K562 (cell line): ENCODE results near the gene RGS9. TPM values are rescaled to one million over a fixed set of nuclear protein-coding genes. Genes with fewer than 3 reads are reported as not detected.
"Not testable (repeated sequence)": the region's sequence is repeated elsewhere in the genome, so short reads cannot be mapped to it uniquely, and the experiment has no call there.

Experiments
- ATAC-seq: fragments of 200-7000 bp; cut with Tn5 transposase; 3 replicates; pipeline ENCODE4 v1.9.1; 2020; ENCODE audit warnings: moderate library complexity
- BruUV-seq: library from RNA; stranded (reverse); fragments of 400-500 nt; replicated peaks from 2 replicates; lab custom pipeline; 2021; lab: Mats Ljungman, UMichigan
- CTCF ChIA-PET: fragments of 300-600 bp; formaldehyde crosslinking; extraction: SDS; loops from one replicate; lab custom pipeline; 2021; ENCODE audit warnings: low intra/inter-chr PET ratio; lab: Yijun Ruan, JAX
- POLR2A ChIA-PET: fragments of 300-600, 350-650 bp; sonication (Branson Sonifier 250); formaldehyde crosslinking; extraction: SDS; loops from one replicate; lab custom pipeline; 2021; ENCODE audit warnings: antibody characterized with exemption, inconsistent platforms; lab: Yijun Ruan, JAX
- DNase-seq, 4 experiments: peaks; one replicate each; pipeline versions ENCODE4 v3.0.0 to v3.0.0-alpha.2; 2011 to 2018; ENCODE audit warnings: low spot score in 3 of 4, mixed read lengths in 3 of 4; ENCODE audit errors: extremely low read depth in 1 of 4
- FAIRE-seq: peaks from 2 replicates; lab custom pipeline; 2011; peaks lifted over from hg19 to GRCh38; lab: Jason Lieb, UNC
- H2AFZ ChIP-seq: 2 replicates; pipeline ENCODE4 v1.6.0; 2011; ENCODE audit warnings: low read depth, low read length, control low read depth, inconsistent platforms
- H3K27ac ChIP-seq: fragments of 200-600 bp; 3 replicates; pipeline ENCODE4 v1.8.0; 2011; ENCODE audit warnings: low read depth, mild to moderate bottlenecking, control low read depth, inconsistent platforms, low read length, moderate library complexity, mixed read lengths; ENCODE audit errors: extremely low read depth
- H3K27me3 ChIP-seq, 2 experiments: fragments of 300-600 bp in 1 of 2; 2 replicates in 1 of 2; 3 replicates in 1 of 2; pipeline versions ENCODE4 v1.6.0 to v1.8.0; 2011; ENCODE audit warnings: inconsistent platforms in 2 of 2, low read length in 2 of 2, mild to moderate bottlenecking in 1 of 2, mixed read lengths in 1 of 2, moderate library complexity in 1 of 2; ENCODE audit not compliant: control insufficient read depth in 2 of 2, insufficient read depth in 2 of 2
- H3K36me3 ChIP-seq: fragments of 300-600 bp; 3 replicates; pipeline ENCODE4 v1.8.0; 2011; ENCODE audit warnings: mild to moderate bottlenecking, low read length, inconsistent platforms; ENCODE audit not compliant: control insufficient read depth, insufficient read depth
- H3K4me1 ChIP-seq, 2 experiments: fragments of 200-600 bp in 1 of 2; replicated peaks in 1 of 2; 2 replicates in 1 of 2; 3 replicates in 1 of 2; pipeline versions ENCODE4 v1.5.1 to v1.8.0; 2011; ENCODE audit warnings: inconsistent platforms in 2 of 2, low read length in 2 of 2, mild to moderate bottlenecking in 1 of 2, mixed read lengths in 1 of 2, moderate library complexity in 1 of 2; ENCODE audit not compliant: control insufficient read depth in 2 of 2, insufficient read depth in 2 of 2
- H3K4me2 ChIP-seq: 2 replicates; pipeline ENCODE4 v1.6.1; 2011; ENCODE audit warnings: low read length, control low read depth, inconsistent platforms, mixed read lengths; ENCODE audit not compliant: insufficient read depth
- H3K4me3 ChIP-seq: fragments of 200-600 bp; sonication (generic), shearing (Covaris generic); 2 replicates; pipeline ENCODE4 v1.5.1; 2016; ENCODE audit warnings: control low read depth, inconsistent platforms
- H3K79me2 ChIP-seq: fragments of 200-600 bp; 3 replicates; pipeline ENCODE4 v1.8.0; 2011; ENCODE audit warnings: low read length, inconsistent platforms; ENCODE audit not compliant: control insufficient read depth, insufficient read depth
- H3K9ac ChIP-seq, 2 experiments: 2 replicates each; pipeline versions ENCODE4 v1.6.0 to v1.6.1; 2011; ENCODE audit warnings: low read depth in 2 of 2, low read length in 2 of 2, control low read depth in 1 of 2, inconsistent platforms in 1 of 2, mild to moderate bottlenecking in 1 of 2, mixed read lengths in 1 of 2; ENCODE audit not compliant: insufficient read depth in 1 of 2
- H3K9me1 ChIP-seq: one replicate; pipeline ENCODE4 v1.6.0; 2011; ENCODE audit warnings: inconsistent platforms, mild to moderate bottlenecking, low read length, moderate library complexity; ENCODE audit not compliant: control insufficient read depth, insufficient read depth
- H3K9me3 ChIP-seq: replicated peaks from 2 replicates; pipeline ENCODE4 v1.5.1; 2011; ENCODE audit warnings: low read depth, low read length, inconsistent platforms; ENCODE audit not compliant: control insufficient read depth, insufficient read depth
- H4K20me1 ChIP-seq: replicated peaks from 2 replicates; pipeline ENCODE4 v1.6.1; 2011; ENCODE audit warnings: low read length, inconsistent platforms, mixed read lengths; ENCODE audit not compliant: control insufficient read depth, insufficient read depth
- HNRNPH1 ChIP-seq: fragments of 200-400 bp; formaldehyde crosslinking; optimal IDR thresholded peaks from 2 replicates; pipeline ENCODE3; 2017; ENCODE audit warnings: low read depth, mild to moderate bottlenecking, low read length, moderate library complexity
- PTTG1 ChIP-seq: fragments of 450-650 bp; IDR thresholded peaks from 2 replicates; pipeline ENCODE4 v1.6.1; 2016; ENCODE audit warnings: low read depth, mild to moderate bottlenecking, missing genetic modification characterization, missing compliant biosample characterization
- ZNF121 ChIP-seq: sonication (generic); formaldehyde crosslinking; conservative IDR thresholded peaks from 2 replicates; pipeline ENCODE4 v1.8.0; 2022; ENCODE audit warnings: missing genetic modification reagents
- ZNF146 ChIP-seq: IDR thresholded peaks from one replicate; pipeline ENCODE4 v1.6.1; 2018; ENCODE audit warnings: missing compliant biosample characterization; ENCODE audit not compliant: unreplicated experiment
- WGBS: fragments of 100-300 bp; shearing (Covaris generic); methylation state at CpG from one replicate; pipeline ENCODE4 v1.1.6; 2016; ENCODE audit warnings: low coverage, mixed read lengths; ENCODE audit not compliant: insufficient coverage; ENCODE audit errors: missing lambda C conversion rate; 5-methylcytosine and 5-hydroxymethylcytosine counted together
- in situ Hi-C: fragments of 300-500 bp; cut with MboI; formaldehyde crosslinking; loops from 4 replicates; pipeline ENCODE4 v1.15.0; 2018; ENCODE audit warnings: inconsistent platforms, mixed read lengths
- intact Hi-C: fragments of 100-400 bp; cut with micrococcal nuclease; formaldehyde crosslinking; loops from 2 replicates; pipeline ENCODE4 v1.14.2; 2022
- polyA plus RNA-seq, 8 experiments: library from polyadenylated mRNA; depleted of rRNA in 4 of 8; stranded (reverse) in 5 of 8; unstranded in 3 of 8; fragments of >200 nt; fragmentation: Nextera tagmentation in 2 of 8; fragmentation: Illumina TruSeq in 1 of 8; extraction: Ambion mirVana in 2 of 8; extraction: Trizol in 1 of 8; gene quantifications; 2 replicates each; pipeline versions ENCODE4 v1.2.1 to v1.2.3, GENCODE V29; 2011 to 2014; ENCODE audit warnings: inconsistent platforms in 1 of 8, missing spikeins in 1 of 8
- total RNA-seq, 7 experiments: library from RNA; depleted of rRNA in 6 of 7; stranded (reverse); fragments of >200 nt in 6 of 7; fragmentation: Illumina TruSeq in 2 of 7; extraction: Trizol in 2 of 7; gene quantifications; 2 replicates each; pipeline versions ENCODE4 v1.2.1 to v1.2.3, GENCODE V29; 2011 to 2021; ENCODE audit warnings: low replicate concordance in 1 of 7

Gene RGS9
- total and polyA plus RNA-seq, 9 of the 15 experiments (the other 6 are each of a cell fraction or from before 2014, with no cell fraction given): 0.18 to 1.4 (median 0.55) TPM

DNA sequence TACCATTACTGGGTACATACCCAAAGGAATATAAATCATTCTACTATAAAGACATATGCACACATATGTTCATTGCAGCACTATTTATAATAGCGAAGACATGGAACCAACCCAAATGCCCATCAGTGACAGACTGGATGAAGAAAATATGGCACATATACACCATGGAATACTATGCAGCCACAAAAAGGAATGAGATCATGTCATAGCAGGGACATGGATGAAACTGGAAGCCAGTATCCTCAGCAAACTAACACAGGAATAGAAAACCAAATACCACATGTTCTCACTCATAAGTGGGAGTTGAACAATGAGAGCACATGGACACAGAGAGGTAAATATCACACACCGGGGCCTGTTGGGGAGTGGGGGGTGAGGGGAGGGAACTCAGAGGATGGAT is 40.8 kb upstream of the RGS9 start:
- H4K20me1 ChIP-seq, H3K36me3 ChIP-seq, H3K9me1 ChIP-seq, DNase-seq, H2AFZ ChIP-seq, intact Hi-C loops, H3K27ac ChIP-seq, H3K9me3 ChIP-seq, H3K79me2 ChIP-seq, FAIRE-seq, H3K4me2 ChIP-seq, H3K4me3 ChIP-seq, H3K9ac ChIP-seq, ATAC-seq, in situ Hi-C loops, BruUV-seq, CTCF ChIA-PET, H3K27me3 ChIP-seq: not testable (repeated sequence)
- WGBS: 52% methylated on average over 2 of the region's 2 CpGs
- POLR2A ChIA-PET: interaction anchor here (2.3 kb wide), 1 partner anchor 23 kb away, joined by 6 read pairs; no protein-coding TSS in a partner anchor
- peaks cover 7 to 11% of the 10 kb centered on the region in 2 experiments; a peak in 3 of 5 replicates for H3K4me1 ChIP-seq
- peak; percentile 55 for TF ChIP-seq ZNF146

- Histone ChIP-seq H3K4me1 (peaks cover 7 to 11% of the 10 kb centered on the region in 2 experiments; a peak in 3 of 5 replicates), H3K9me3 (no peaks in the 10 kb centered on the region), H3K4me3 (no peak overlapping the region), H3K27me3 (peaks cover 0 to 4% of the 10 kb centered on the region in 2 experiments; a peak in 1 of 5 replicates), H4K20me1 (no peaks in the 10 kb centered on the region), H3K4me2 (no peak overlapping the region), H3K9me1 (no peaks in the 10 kb centered on the region), H3K27ac (no peak overlapping the region), H3K9ac (no peak overlapping the region), H2AFZ (no peak overlapping the region), H3K36me3 (no peaks in the 10 kb centered on the region), H3K79me2 (no peaks in the 10 kb centered on the region)
- in situ Hi-C loops (no loop called here), intact Hi-C loops (no loop called here)
- BruUV-seq: no TSS peak
- POLR2A ChIA-PET: no interaction called here
- TF ChIP-seq PTTG1 (tag) (no peak), ZNF121 (peak; percentile 13; the same call in 1 of the 2 replicates), HNRNPH1 (no peak)
- 21% methylated on average over 2 of the region's 2 CpGs for WGBS
- CTCF ChIA-PET: no interaction called here
- no peak for DNase-seq
- no peak for FAIRE-seq
- ATAC-seq: no peak
These were observed 40.1 kb upstream of the RGS9 start for GRCh38 chr17:65097110-65097509.
